Stimulated activated CD4-positive, alpha-beta T cell treated with anti-CD3 and anti-CD28 coated beads, Interleukin-2, amount 100 ng/mL, for 4 hours (primary cell): ENCODE measurements around the gene VAT1.
"Not testable (repeated sequence)": the region's sequence is repeated elsewhere in the genome, so short reads cannot be mapped to it uniquely, and the experiment has no call there.

Source experiments
- DNase-seq: peaks from one replicate; pipeline ENCODE4 v3.0.0-alpha.2; 2020; ENCODE audit warnings: low read depth

Gene VAT1

DNA sequence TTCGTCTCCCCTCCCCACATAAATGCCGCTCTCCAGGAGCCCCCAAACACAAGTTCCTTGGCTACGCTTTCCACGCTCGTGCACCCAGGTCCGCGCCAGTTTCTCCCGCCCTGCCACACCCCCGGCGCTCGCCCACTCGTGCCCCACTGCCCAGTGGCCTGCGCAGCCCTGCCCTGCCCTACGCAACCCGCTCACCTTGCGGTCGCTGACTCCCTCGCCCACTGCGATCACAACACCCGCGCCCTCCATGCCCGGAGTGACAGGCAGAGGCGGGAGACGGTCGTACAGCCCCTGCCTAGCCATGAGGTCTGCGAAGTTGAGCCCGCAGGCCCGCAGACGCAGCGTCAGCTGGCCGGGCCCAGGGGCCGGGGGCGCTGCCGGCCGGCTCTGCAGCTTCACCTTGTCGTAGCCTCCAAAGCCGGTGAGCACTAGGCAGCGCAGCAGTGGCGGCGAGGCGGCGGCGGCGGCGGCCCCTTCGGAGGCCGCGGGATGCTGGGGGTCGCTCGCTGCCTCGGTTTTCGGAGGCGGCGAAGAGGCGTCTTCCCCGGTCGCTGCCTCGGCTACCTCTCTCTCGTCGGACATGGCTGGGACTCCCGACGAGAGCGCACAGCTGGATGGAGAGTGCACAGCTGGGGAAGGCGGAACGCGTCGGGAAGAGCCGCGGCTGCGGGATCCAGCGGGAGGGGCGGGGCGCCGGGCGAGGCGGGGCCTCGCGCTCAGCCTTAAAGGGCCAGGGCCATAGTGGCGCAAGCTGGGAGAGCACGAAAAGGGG lies at the start of gene VAT1:
TSS of gene VAT1 (minus strand) at position 645 of the 772 bp plus-strand sequence. CDS start at position 582, 63 bp downstream.
- peak; percentile 43 for DNase-seq

DNA sequence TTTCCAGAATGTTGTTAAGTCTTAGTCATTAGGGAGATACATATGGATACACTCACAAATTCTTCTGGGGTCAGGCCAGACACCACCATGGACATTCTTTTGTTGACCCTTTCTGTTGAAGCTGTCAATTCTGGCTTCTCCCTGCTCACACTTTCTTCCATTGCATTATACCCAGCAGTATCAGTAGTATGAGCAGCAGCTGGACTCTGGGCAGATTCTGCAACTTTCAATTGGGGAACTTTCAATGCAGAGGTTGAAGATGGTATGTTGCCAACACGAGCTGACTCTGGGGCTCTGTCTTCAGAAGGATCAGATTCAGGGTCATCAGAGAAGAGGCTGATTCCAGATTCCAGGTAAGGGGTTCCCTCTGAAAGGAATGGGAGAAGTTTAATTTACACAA lies 48.7 kb upstream of the VAT1 start:
- DNase-seq: no peak

DNA sequence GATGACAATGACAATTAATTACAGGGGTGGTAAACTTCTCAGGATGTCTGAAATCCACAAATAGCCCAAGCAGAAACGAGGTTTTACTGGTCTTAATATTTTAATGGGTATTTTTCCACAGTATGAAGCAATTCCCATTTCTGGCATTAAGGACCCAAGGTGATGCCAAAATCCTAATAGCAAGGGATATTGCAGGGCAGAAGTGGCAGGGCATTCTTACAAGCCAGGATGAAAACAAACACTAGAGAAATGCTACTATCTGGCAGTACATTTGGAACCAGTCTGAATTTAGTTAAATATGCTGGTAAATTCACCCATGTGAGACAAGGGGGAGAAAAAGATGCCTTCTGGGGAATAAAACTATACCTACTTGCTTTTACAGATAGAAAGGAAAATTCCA lies 48.1 kb upstream of the VAT1 start:
- no peak for DNase-seq

DNA sequence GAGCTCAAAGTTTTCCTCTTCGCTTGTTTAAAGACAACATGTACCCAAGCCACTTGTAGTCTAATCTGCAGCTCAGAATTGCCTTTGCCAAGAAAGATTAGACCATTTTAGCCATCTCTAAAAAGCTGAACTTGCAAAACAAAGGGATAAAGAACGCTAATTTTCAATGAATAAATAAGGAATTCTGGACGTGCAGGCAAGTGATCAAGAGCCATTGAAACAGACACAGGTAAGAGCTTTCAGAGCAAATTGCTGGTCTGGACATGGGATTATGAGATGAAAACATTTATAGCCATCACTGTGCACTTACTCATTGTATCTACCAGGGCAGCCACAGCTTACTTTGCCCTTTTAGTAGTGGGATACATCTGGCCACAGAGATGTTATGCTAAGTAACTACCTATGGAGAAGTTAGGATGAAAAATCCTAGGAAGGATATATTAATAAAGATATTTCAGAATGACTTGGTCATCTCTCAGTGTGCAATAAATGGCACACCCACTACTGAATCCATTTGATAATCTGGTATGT lies 47.2 kb upstream of the VAT1 start:
- DNase-seq: no peak

DNA sequence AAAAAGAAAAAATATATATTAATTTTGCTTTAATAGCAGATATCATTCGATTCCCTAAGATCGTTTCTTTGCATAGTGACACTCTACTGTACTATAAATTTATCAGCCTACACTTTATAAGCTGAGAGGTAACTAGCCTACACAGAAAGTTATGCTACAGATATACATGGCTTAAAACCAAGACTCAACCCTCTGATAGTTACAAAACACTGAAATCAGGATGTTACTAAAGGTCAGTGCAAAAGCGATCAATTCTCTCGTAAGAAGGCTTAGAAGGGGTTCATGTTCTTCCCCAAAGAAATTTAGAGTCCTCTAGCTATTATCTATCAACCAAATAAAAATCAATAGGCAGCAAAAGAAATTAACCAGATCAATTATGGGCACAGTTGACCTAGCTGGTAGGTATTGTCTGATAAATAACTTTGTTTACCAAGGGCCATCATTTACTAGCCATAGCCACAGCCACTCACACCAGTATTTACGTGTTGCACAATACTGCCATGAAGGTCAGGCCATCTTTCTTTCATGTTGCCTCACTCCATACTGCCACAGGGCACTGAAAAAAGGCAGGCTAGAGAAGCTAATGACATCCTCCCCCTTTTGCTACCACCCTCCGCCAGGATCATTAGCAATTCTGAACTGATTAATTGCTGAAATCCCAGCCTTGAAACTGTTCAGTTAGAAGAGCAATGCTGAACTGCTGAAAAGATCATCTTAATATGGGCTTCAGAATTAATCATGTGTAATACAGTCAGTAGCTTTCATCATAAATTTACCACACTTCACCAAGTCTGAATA lies 46.6 kb upstream of the VAT1 start:
- DNase-seq: no peak

DNA sequence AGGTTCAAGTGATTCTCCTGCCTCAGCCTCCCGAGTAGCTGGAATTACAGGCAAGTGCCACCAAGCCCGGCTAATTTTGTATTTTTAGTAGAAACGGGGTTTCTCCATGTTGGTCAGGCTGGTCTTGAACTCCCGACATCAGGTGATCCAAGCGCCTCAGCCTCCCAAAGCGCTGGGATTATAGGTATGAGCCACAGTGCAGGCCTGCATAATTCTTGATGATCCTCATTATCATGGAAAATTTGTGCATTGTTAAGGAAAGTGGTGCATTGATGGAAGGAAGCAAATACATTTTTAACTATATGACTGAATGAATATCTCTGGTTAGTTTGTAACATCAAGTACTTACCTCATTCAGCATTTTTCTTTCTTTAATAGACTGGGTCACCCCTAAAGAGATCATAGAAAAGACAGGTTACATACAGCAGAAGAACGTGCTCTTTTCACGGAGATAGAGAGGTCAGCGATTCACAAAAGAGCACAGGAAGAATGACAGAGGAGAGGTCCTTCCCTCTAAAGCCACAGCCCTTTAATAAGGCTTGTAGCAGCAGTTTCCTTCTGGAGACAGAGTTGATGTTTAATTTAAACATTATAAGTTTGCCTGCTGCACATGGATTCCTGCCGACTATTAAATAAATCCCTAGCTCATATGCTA lies 40.9 kb upstream of the VAT1 start:
- DNase-seq: no peak

DNA sequence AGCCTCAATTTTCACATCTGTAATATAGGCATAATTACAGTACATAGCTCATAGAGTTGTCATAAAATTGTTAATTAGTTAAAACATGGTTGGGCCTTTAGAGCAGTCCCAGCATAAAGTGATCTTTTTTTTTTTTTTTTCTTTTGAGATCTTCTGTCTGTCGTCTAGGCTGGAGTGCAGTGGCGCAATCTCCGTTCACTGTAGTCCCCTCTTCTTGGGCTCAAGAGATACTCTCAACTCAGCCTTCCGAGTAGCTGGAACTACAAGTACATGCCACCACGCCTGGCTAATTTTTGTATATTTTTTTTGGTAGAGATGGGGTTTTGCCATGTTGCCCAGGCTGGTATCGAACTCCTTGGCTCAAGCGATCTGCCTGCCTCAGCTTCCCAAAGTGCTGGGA lies 33.9 kb upstream of the VAT1 start:
- DNase-seq: no peak

DNA sequence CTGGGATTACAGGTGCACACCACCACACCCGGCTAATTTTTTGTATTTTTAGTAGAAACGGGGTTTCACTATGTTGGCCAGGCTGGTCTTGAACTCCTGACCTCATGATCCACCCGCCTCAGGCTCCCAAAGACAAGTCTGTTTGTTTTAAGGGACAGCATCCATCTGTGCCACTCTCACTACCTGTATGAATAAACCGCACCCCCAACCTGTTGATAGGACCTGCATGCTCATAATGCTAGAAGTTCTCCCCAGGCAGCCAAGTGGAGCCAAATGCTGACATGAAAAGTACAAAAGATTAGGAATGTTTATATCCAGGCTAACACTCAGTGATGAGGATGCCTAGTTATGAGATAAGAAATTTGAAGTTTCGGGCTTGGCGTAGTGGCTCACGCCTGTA lies 30.8 kb upstream of the VAT1 start:
- not testable (repeated sequence) for DNase-seq

DNA sequence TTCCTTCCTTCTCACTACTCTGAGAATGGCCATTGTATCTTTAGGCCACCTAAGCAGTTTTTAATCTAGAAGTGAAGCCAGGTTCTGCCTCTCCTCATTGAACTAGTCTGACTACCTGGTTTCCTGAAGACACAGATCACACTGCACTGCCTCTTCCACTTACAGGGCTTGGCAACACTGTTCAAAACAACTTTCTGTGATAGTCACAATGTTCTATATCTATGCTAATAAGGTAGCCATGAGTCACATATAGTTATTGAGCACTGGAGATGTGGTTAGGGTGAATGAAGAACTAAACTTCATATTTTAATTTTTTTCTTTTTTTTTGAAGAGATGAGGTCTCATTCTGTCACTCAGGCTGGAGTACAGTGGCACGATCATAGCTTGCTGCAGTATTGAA lies 29.8 kb upstream of the VAT1 start:
- no peak for DNase-seq

DNA sequence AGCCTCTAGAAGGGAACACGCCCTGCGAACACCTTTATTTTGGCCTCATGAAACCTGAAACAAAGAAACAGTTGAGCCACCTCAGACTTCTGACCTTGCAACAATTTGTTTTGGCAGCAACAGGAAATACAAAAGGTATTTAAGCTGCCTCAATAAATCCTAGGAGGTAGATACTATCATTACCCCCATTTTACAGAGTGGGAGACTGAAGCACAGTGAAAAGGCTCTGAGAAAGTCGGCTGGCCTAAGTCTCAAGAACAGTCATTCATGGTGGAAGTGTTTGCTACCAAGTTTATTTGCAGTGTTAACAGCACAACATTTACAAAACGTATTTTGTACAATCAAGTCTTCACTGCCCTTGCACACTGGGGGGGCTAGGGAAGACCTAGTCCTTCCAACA lies 21.8 kb upstream of the VAT1 start:
- DNase-seq: no peak

DNA sequence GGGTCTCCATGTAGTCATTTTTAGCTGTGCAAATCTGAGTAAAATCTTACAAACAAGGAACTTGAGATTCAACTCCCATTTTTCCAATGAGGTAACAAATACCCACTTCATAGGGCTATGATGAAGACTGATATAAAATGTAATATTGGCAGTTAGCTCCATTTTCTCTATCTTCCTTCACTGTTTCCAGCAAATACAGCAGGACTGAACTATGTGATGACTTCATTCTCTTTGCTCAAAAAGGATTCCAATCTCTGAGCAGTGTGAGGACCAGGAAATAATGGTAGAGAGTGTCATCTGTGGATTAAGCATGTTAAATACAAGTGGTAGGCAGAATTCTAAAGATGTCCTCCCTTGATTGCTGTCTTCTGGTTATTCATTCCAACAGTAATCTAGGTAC lies 21.1 kb upstream of the VAT1 start:
- DNase-seq: no peak

DNA sequence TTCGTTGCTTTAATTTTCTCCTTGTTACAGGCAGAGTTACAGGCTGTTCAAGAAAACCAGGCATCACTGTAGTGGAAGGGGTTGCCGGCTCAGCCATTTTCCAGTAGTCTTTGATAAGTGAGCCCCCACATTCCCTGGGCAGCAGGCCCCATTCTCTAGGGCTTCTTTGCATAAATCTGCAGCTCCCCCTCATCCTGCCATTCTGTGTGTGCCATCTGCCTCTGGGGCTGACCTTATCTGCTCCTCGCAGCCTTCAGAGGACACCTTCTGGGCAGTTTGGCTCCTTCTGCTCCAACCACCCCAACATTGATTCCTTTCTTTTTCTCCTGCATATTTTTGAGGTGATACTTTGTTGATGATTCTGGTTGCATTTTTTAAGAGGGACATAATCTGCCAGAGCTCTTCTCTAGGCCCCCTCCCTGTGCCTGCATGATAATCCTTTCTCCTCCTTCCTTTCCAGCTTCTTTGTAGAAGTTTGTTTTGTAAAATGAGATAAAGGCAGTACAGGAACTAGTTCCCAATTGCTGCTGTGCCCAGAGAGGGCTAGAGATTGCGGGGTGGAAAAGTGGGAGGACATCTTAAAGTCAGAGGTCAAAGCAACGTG lies 19.9 kb upstream of the VAT1 start:
- no peak for DNase-seq

DNA sequence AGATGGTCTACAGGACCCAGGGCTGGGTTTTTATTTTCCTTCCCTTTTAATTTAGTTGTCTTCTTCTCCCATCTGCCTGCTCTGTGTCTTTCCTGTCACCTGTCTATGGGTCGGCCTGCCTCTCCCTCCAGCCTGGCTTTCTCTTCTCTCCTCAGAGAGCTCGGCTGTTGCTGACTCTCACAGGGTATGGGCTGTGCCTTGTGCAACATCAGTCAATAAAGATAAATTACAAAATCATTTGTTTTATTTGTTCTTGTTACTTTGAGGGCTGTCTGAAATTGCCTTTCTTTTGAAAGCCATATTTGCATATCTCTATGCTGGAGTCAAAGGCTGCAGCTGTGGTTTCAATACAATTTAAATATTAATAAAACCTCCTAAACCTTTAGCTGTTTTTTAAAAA lies 18.5 kb upstream of the VAT1 start:
- no peak for DNase-seq

DNA sequence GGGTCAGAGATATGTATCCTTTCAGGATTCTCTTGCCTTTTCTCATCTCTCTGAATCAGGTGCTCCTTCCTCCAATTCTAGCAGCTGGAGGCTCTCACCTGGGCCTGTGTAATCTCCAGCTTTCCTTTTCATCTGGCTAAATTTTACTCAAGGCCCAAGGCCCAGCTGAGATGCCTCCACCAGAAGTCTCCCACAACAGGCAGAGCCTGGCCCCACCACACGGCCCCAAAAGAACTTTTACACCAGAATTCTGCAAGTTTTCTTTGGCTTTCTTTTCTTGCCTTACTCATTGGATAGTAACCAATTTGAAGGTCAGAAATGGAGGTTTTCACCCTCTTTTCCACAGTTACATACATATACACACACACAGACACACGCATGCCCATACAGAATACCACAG lies 17.5 kb upstream of the VAT1 start:
- no peak for DNase-seq

DNA sequence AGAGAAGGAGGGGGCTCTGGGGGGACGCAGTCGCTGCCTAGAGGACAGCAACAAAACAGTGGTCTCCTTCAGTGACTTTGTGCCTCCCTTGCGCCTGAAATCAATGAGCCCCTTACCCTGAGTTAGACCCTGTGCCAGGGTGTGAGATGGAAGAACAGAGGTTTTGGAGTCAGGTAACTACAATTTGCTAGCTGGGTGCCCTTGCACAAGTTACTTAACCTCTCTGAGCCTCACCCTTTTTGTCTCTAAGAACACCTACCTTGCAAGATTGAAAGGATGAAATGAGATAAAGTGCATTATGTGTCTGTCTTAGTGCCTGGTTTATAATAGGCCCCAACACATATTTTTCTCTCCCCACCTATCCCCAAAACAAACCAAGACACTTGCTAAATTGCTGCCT lies 12.7 kb upstream of the VAT1 start:
- DNase-seq: no peak

DNA sequence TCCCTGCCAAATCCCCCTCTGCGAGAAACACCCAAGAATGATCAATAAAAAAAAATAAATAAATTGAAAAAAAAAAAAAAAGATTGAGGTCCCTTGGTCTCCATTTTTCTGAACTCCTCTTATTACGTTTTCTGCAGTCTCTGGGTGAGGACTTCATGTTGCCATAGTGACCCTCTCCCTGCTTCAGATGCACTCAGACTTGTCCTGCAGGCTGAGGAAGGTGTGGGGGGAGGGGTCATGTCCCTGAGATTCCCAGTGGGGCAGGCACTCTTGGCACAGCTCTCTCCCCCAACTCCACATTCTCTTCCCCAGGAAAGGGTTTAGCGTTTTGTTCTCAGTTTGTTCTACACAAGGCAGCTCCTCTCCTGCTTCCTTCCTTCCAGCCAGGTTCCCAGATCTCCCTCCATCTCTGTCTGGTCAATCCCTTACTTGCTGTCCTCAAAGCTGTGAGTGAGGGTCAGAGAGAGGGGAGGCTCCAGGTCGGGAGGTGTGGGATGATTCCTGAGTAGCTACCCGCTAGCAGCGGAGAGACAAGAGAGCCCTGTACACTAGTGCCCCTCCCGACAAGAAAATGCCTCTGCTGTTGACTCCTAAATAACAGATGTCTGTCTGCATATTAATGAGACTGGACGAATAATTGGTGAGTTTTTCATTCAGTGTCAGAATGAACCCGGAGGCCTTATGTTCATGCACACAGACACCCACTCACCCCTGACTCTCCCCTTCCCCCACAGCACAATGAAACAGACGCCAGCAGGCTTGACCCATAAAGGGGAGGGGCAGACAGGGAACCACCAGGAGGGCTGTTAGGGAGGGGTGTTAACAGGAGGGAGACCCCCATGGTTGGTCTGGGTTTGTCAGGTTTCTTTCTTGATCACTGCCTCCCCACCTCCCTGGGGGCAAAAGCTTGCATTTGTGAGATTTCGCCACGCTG lies 12.0 kb upstream of the VAT1 start:
- DNase-seq: no peak

DNA sequence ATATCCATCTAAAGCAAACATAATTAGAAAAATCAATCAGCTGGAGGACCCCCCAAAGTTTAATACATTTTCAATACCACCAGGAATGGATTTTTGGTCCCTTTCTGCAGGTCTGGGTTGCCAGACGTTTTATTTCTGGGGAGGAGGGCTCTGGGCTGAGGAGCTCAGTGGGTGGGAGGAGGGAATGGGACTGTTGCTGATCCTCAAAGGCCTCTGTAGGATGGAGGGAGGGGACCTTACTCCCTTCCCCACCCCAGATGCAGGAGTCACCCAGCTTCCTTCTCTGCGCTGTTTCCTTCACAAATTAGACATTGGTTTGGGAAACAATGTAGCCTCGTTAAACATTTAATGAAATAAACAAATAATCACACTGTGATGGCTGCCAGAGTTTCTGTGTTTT lies 9.5 kb upstream of the VAT1 start:
- no peak for DNase-seq

DNA sequence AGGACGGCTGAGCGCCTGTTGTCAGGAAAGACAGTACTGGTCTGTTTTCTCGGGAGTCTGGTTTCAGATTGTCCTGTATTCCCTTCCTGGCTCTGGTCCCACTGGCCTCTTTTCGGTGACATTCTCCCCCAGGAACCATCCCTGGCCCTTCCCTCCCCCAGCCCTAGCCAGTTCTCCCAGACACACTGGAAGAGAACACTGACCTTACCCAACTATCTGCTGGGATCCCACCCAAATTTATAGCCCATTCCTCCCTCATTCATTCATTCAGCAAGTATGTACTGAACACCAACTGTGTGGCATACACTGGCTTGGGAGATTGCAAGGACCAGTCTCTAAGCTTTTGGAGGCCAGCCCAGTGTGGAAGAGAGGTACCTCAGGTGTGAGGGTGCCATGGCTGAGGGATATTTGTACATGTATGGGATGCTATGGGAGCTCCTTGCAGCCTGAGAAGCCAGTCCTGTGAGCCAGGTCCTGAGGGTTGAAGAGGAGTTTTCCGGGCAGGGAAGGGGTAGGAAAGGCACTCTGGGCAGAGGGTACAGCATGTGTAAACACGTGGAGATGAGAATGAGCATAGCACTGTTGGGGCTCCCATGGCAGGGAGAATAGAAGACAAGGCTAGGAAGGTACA lies 8.1 kb upstream of the VAT1 start:
- DNase-seq: no peak

DNA sequence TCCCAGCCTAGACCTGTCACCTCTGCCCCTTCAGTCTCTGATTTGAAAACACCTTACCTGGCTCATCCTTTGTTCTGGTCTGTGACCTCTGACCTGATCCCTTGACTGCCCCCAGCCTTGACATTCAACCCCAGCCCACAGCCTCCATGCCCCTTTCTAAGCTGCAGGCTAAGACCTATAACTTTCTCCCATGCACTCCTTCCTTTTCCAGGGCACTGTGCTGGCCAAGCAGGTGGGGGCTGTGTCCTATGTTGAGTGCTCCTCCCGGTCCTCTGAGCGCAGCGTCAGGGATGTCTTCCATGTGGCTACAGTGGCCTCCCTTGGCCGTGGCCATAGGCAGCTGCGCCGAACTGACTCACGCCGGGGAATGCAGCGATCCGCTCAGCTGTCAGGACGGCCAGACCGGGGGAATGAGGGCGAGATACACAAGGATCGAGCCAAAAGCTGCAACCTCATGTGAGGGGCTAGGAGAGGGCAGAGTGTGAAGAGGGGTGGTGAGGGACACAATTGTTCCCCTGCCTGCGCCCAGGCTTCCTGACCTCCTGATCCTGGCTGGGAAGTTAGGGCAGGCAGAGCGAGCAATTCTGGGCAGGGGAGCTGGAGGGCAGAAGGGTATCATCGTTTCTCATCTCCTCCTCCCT lies 6.2 kb upstream of the VAT1 start:
- DNase-seq: no peak
